Endothelial cell of umbilical vein (primary cell): ENCODE data around the gene P2RY13. TPM values are rescaled to one million over a fixed set of nuclear protein-coding genes. Genes with fewer than 3 reads are reported as not detected.

Experiments used
- BruUV-seq: library from RNA; stranded (reverse); fragments of 400-500 nt; replicated peaks from 2 replicates; lab custom pipeline; 2021; lab: Mats Ljungman, UMichigan
- CTCF ChIA-PET: fragments of 300-600, 350-600 bp; sonication (Branson Sonifier 250); formaldehyde crosslinking; loops from one replicate; lab custom pipeline; 2021; ENCODE audit warnings: antibody characterized with exemption, inconsistent platforms; lab: Charles Lee
- POLR2A ChIA-PET: fragments of 300-600, 350-600 bp; sonication (Branson Sonifier 250); formaldehyde crosslinking; loops from one replicate; lab custom pipeline; 2021; ENCODE audit warnings: antibody characterized with exemption, inconsistent platforms; lab: Charles Lee
- DNase-seq: peaks from one replicate; pipeline ENCODE4 v3.0.0-alpha.2; 2011; ENCODE audit warnings: low read depth, low spot score
- FAIRE-seq: peaks from 2 replicates; lab custom pipeline; 2011; peaks lifted over from hg19 to GRCh38; lab: Jason Lieb, UNC
- H2AFZ ChIP-seq: 2 replicates; pipeline ENCODE4 v1.6.0; 2012; ENCODE audit warnings: low read depth, low read length, control low read depth, inconsistent platforms
- H3K27ac ChIP-seq: 2 replicates; pipeline ENCODE4 v1.5.1; 2011; ENCODE audit warnings: low read depth, mild to moderate bottlenecking, control low read depth, low read length, moderate library complexity; ENCODE audit not compliant: insufficient read depth
- H3K27me3 ChIP-seq, 2 experiments: 2 replicates each; pipeline versions ENCODE4 v1.6.0 to v1.6.1; 2011; ENCODE audit warnings: low read length in 2 of 2, mixed read lengths in 1 of 2; ENCODE audit not compliant: control insufficient read depth in 2 of 2, insufficient read depth in 2 of 2
- H3K36me3 ChIP-seq, 2 experiments: 2 replicates in 1 of 2; 3 replicates in 1 of 2; pipeline ENCODE4 v1.5.1; 2011; ENCODE audit warnings: low read length in 2 of 2, mild to moderate bottlenecking in 1 of 2, moderate library complexity in 1 of 2; ENCODE audit not compliant: control insufficient read depth in 2 of 2, insufficient read depth in 2 of 2; ENCODE audit errors: extremely low read depth in 1 of 2
- H3K4me1 ChIP-seq: 3 replicates; pipeline ENCODE4 v1.5.1; 2011; ENCODE audit warnings: mild to moderate bottlenecking, low read length; ENCODE audit not compliant: control insufficient read depth, insufficient read depth; ENCODE audit errors: extremely low read depth
- H3K4me2 ChIP-seq: 2 replicates; pipeline ENCODE4 v1.6.1; 2011; ENCODE audit warnings: low read length, control low read depth, mixed read lengths; ENCODE audit not compliant: insufficient read depth
- H3K4me3 ChIP-seq, 3 experiments: fragments of 200-600 bp in 1 of 3; sonication (generic), shearing (Covaris generic) in 1 of 3; replicated peaks in 1 of 3; 2 replicates each; pipeline ENCODE4 v1.5.1; 2011 to 2016; ENCODE audit warnings: control low read depth in 3 of 3, low read length in 3 of 3, mild to moderate bottlenecking in 2 of 3, inconsistent platforms in 1 of 3, low read depth in 1 of 3, moderate library complexity in 1 of 3; ENCODE audit not compliant: insufficient read depth in 1 of 3
- H3K79me2 ChIP-seq: 2 replicates; pipeline ENCODE4 v1.6.0; 2012; ENCODE audit warnings: low read length, inconsistent platforms; ENCODE audit not compliant: control insufficient read depth, insufficient read depth
- H3K9ac ChIP-seq: replicated peaks from 2 replicates; pipeline ENCODE3; 2011; ENCODE audit warnings: low read length, control low read depth; ENCODE audit not compliant: insufficient read depth; ENCODE audit errors: extremely low read depth
- H3K9me1 ChIP-seq: replicated peaks from 3 replicates; pipeline ENCODE4 v1.6.0; 2011; ENCODE audit warnings: mild to moderate bottlenecking, low read length; ENCODE audit not compliant: control insufficient read depth, insufficient read depth; ENCODE audit errors: extremely low read depth
- H3K9me3 ChIP-seq: replicated peaks from 2 replicates; pipeline ENCODE4 v1.5.1; 2012; ENCODE audit warnings: low read length, inconsistent platforms; ENCODE audit not compliant: control insufficient read depth, insufficient read depth
- H4K20me1 ChIP-seq: replicated peaks from 2 replicates; pipeline ENCODE3; 2011; ENCODE audit warnings: mild to moderate bottlenecking, low read length; ENCODE audit not compliant: control insufficient read depth, insufficient read depth; ENCODE audit errors: extremely low read depth
- EZH2 ChIP-seq: IDR thresholded peaks from 2 replicates; pipeline ENCODE4 v1.6.1; 2012; ENCODE audit warnings: borderline replicate concordance, low read depth, mild to moderate bottlenecking, moderate library complexity, low read length, inconsistent platforms; ENCODE audit not compliant: severe bottlenecking
- FOS ChIP-seq: IDR thresholded peaks from 2 replicates; pipeline ENCODE4 v1.6.1; 2011; ENCODE audit warnings: mild to moderate bottlenecking, low read length, moderate library complexity, borderline replicate concordance; ENCODE audit not compliant: insufficient read depth
- GATA2 ChIP-seq: IDR thresholded peaks from 2 replicates; pipeline ENCODE4 v1.7.0; 2011; ENCODE audit warnings: low read depth, mild to moderate bottlenecking, moderate library complexity, mixed read lengths, low read length; ENCODE audit not compliant: insufficient read length, insufficient read depth
- JUN ChIP-seq: IDR thresholded peaks from 2 replicates; pipeline ENCODE4 v1.6.1; 2011; ENCODE audit warnings: borderline replicate concordance, low read depth; ENCODE audit not compliant: insufficient read length, insufficient read depth
- MYC ChIP-seq: IDR thresholded peaks from one replicate; pipeline ENCODE4 v1.6.1; 2011; ENCODE audit warnings: mild to moderate bottlenecking, low read depth, low read length
- POLR2A ChIP-seq: IDR thresholded peaks from 2 replicates; pipeline ENCODE4 v1.6.1; 2012; ENCODE audit warnings: low read depth, mild to moderate bottlenecking, control low read depth, low read length
- POLR2AphosphoS5 ChIP-seq: IDR thresholded peaks from 2 replicates; pipeline ENCODE4 v1.6.1; 2012; ENCODE audit warnings: low read depth, mild to moderate bottlenecking, control low read depth, low read length, moderate library complexity; ENCODE audit not compliant: insufficient read depth
- dilution Hi-C: fragments of 300-500 bp; cut with MboI; formaldehyde crosslinking; loops from one replicate; pipeline ENCODE4 v1.15.0; 2019; ENCODE audit warnings: low sequenced_read_pairs; ENCODE audit not compliant: extremely low pct_ligation_motif_present
- intact Hi-C: fragments of 100-400 bp; cut with micrococcal nuclease; formaldehyde crosslinking; loops from one replicate; pipeline ENCODE4 v1.10.0; 2022
- polyA plus RNA-seq, 4 experiments: library from polyadenylated mRNA; depleted of rRNA in 3 of 4; stranded (reverse) in 3 of 4; unstranded in 1 of 4; fragments of >200 nt; gene quantifications; 2 replicates each; pipeline versions ENCODE4 v1.2.1 to v1.2.3, GENCODE V29; 2011 to 2012; ENCODE audit warnings: missing spikeins in 1 of 4
- total RNA-seq: library from RNA; stranded (reverse); gene quantifications from 2 replicates; pipeline ENCODE4 v1.2.3, GENCODE V29; 2021
- TF ChIP-seq, protein P1 (sequence below), 2 donors: IDR thresholded peaks; 1 replicate in 1 of 2; 2 replicates in 1 of 2; pipeline ENCODE4 v1.5.1; 2011; ENCODE audit warnings: low read length in 2 of 2, mild to moderate bottlenecking in 2 of 2, moderate library complexity in 2 of 2, control low read depth in 1 of 2, inconsistent platforms in 1 of 2, low read depth in 1 of 2; ENCODE audit not compliant: insufficient read depth in 1 of 2; ENCODE audit errors: extremely low read depth in 1 of 2
- TF ChIP-seq, protein P2 (sequence below): IDR thresholded peaks from 2 replicates; pipeline ENCODE4 v1.6.1; 2011; ENCODE audit not compliant: insufficient read depth, insufficient read length

The P2RY13 gene
- total and polyA plus RNA-seq, 2 donors (not counting 3 experiments of a cell fraction or from before 2014, with no cell fraction given): not detected

DNA sequence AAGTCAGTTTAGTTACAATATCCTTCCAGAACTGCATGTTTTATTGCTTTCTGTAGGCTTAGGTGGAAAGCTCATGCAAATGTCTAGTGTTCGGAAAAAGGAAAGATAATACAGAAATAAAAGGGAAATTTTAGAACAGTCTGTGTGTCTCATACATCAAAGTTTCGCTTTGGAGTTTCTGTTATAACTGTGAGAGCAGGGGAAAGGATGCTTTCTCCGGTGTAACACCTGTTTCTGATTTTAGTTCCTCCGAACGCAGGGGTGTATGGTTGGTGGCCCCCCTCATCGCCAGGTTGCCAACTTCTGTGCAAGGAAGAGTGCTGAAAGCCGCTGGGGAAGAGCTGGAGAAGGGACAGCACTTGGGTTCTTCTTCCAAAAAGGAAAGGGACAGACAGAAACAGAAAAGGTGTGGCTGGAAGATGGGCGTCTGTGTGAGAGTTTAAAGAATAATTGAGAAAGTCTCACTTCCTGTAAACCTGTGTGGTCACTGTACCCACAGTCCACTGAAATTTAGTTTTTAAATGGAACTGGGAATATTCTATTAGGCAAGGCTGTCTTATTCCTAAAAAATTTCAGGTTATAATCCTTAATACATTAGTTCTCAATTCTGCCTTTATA, 48.5 kb upstream of the P2RY13 start:
- Histone ChIP-seq H4K20me1 (no peaks in the 10 kb centered on the region), H2AFZ (no peak overlapping the region), H3K79me2 (no peaks in the 10 kb centered on the region), H3K36me3 (no peaks in the 10 kb centered on the region), H3K27ac (no peak overlapping the region), H3K4me1 (no peaks in the 10 kb centered on the region), H3K4me3 (no peak overlapping the region), H3K9ac (no peak overlapping the region), H3K27me3 (no peaks in the 10 kb centered on the region), H3K4me2 (no peak overlapping the region), H3K9me3 (no peaks in the 10 kb centered on the region), H3K9me1 (no peaks in the 10 kb centered on the region)
- CTCF ChIA-PET: interaction anchor here (0.6 kb wide), 1 partner anchor 461 kb away, joined by 3 read pairs; no protein-coding TSS in a partner anchor
- DNase-seq: no peak
- FAIRE-seq: no peak
- POLR2A ChIA-PET: no interaction called here
- BruUV-seq: no TSS peak
- dilution Hi-C loops (no loop called here), intact Hi-C loops (no loop called here)
- TF ChIP-seq POLR2A (no peak), FOS (no peak), GATA2 (no peak), POLR2AphosphoS5 (no peak), JUN (no peak), MYC (no peak), EZH2 (no peak)
- TF ChIP-seq, protein P1, sequence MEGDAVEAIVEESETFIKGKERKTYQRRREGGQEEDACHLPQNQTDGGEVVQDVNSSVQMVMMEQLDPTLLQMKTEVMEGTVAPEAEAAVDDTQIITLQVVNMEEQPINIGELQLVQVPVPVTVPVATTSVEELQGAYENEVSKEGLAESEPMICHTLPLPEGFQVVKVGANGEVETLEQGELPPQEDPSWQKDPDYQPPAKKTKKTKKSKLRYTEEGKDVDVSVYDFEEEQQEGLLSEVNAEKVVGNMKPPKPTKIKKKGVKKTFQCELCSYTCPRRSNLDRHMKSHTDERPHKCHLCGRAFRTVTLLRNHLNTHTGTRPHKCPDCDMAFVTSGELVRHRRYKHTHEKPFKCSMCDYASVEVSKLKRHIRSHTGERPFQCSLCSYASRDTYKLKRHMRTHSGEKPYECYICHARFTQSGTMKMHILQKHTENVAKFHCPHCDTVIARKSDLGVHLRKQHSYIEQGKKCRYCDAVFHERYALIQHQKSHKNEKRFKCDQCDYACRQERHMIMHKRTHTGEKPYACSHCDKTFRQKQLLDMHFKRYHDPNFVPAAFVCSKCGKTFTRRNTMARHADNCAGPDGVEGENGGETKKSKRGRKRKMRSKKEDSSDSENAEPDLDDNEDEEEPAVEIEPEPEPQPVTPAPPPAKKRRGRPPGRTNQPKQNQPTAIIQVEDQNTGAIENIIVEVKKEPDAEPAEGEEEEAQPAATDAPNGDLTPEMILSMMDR (IDR thresholded peaks at IDR 0.05; ENCODE audit: extremely low read depth in 1 of 2, insufficient read depth in 1 of 2, low read depth in 1 of 2, low read length in 2 of 2): no peak
- TF ChIP-seq, protein P2, sequence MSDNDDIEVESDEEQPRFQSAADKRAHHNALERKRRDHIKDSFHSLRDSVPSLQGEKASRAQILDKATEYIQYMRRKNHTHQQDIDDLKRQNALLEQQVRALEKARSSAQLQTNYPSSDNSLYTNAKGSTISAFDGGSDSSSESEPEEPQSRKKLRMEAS: no peak
